ENCODE data around the gene RPS4Y1.
"Not testable (repeated sequence)": the region's sequence is repeated elsewhere in the genome, so short reads cannot be mapped to it uniquely, and the experiment has no call there.

The RPS4Y1 gene

GRCh38 chrY:2866581-2866980, 25.2 kb downstream of the RPS4Y1 start:
- no peak overlapping the region for H3K27ac ChIP-seq
- TF ChIP-seq CTCF (IDR thresholded peaks at IDR 0.05; ENCODE audit: low read depth, low read length): no peak
- H3K9me3 ChIP-seq (ENCODE audit: severe bottlenecking): no peaks in the 10 kb centered on the region
- no peaks in the 10 kb centered on the region for H3K27me3 ChIP-seq (ENCODE audit: insufficient read depth, low read depth, severe bottlenecking)
- no peak overlapping the region for H3K4me3 ChIP-seq (ENCODE audit: low read depth, low read length)
- H3K36me3 ChIP-seq: no peaks in the 10 kb centered on the region
- DNase-seq: no peak

- Histone ChIP-seq H3K36me3 (no peaks in the 10 kb centered on the region), H3K27ac (no peak overlapping the region), H3K9me3 (ENCODE audit: severe bottlenecking) (no peaks in the 10 kb centered on the region), H3K27me3 (ENCODE audit: insufficient read depth, low read depth, severe bottlenecking) (no peaks in the 10 kb centered on the region), H3K4me3 (ENCODE audit: low read depth, low read length) (no peak overlapping the region)
- TF ChIP-seq CTCF (IDR thresholded peaks at IDR 0.05; ENCODE audit: low read depth, low read length): no peak
- no peak for DNase-seq
Measured at GRCh38 chrY:2867469-2867868, 26.1 kb downstream of the RPS4Y1 start.

GRCh38 chrY:2868035-2868607, 26.7 kb downstream of the RPS4Y1 start:
- no peaks in the 10 kb centered on the region for H3K9me3 ChIP-seq (ENCODE audit: severe bottlenecking)
- no peaks in the 10 kb centered on the region for H3K36me3 ChIP-seq
- no peak overlapping the region for H3K27ac ChIP-seq
- no peak overlapping the region for H3K4me3 ChIP-seq (ENCODE audit: low read depth, low read length)
- no peaks in the 10 kb centered on the region for H3K27me3 ChIP-seq (ENCODE audit: insufficient read depth, low read depth, severe bottlenecking)
- no peak for TF ChIP-seq CTCF (IDR thresholded peaks at IDR 0.05; ENCODE audit: low read depth, low read length)
- DNase-seq: no peak

GRCh38 chrY:2872234-2872633, 30.8 kb downstream of the RPS4Y1 start:
- H3K4me3 ChIP-seq (ENCODE audit: low read depth, low read length); H3K27ac ChIP-seq; H3K36me3 ChIP-seq; H3K27me3 ChIP-seq (ENCODE audit: insufficient read depth, low read depth, severe bottlenecking); H3K9me3 ChIP-seq (ENCODE audit: severe bottlenecking); DNase-seq: not testable (repeated sequence)

- no peaks in the 10 kb centered on the region for H3K9me3 ChIP-seq (ENCODE audit: severe bottlenecking)
- no peaks in the 10 kb centered on the region for H3K27me3 ChIP-seq (ENCODE audit: insufficient read depth, low read depth, severe bottlenecking)
- H3K4me3 ChIP-seq (ENCODE audit: low read depth, low read length): no peak overlapping the region
- H3K36me3 ChIP-seq: no peaks in the 10 kb centered on the region
- no peak for DNase-seq
- no peak overlapping the region for H3K27ac ChIP-seq
- no peak for TF ChIP-seq CTCF (IDR thresholded peaks at IDR 0.05; ENCODE audit: low read depth, low read length)
Measured at GRCh38 chrY:2874211-2874610, 32.8 kb downstream of the RPS4Y1 start.

GRCh38 chrY:2883561-2883960, 42.2 kb downstream of the RPS4Y1 start:
- Histone ChIP-seq H3K9me3 (ENCODE audit: severe bottlenecking) (no peaks in the 10 kb centered on the region), H3K27me3 (ENCODE audit: insufficient read depth, low read depth, severe bottlenecking) (no peaks in the 10 kb centered on the region), H3K4me3 (ENCODE audit: low read depth, low read length) (no peak overlapping the region), H3K27ac (no peak overlapping the region), H3K36me3 (no peaks in the 10 kb centered on the region)
- DNase-seq: no peak
- no peak for TF ChIP-seq CTCF (IDR thresholded peaks at IDR 0.05; ENCODE audit: low read depth, low read length)

Data from WERI-Rb-1 (cell line).